WTC11 (cell line): Measurements from ENCODE around the gene DENND5A. TPM values are rescaled to one million over a fixed set of nuclear protein-coding genes. Genes with fewer than 3 reads are reported as not detected.

Source experiments
- ATAC-seq: fragments of 200-7000 bp; cut with Tn5 transposase; 2 replicates; pipeline ENCODE4 v1.10.0; 2021; ENCODE audit warnings: mild to moderate bottlenecking, moderate library complexity
- CTCF ChIA-PET: fragments of 300-600 bp; sonication (Branson Sonifier 250); formaldehyde crosslinking; loops from one replicate; lab custom pipeline; 2021; ENCODE audit warnings: antibody characterized with exemption; lab: Charles Lee
- POLR2A ChIA-PET: fragments of 350-600 bp; sonication (Branson Sonifier 250); formaldehyde crosslinking; loops from one replicate; lab custom pipeline; 2021; ENCODE audit warnings: antibody characterized with exemption; lab: Charles Lee
- DNase-seq: peaks from one replicate; pipeline ENCODE4 v3.0.0; 2021; ENCODE audit warnings: low spot score
- H3K27ac Mint-ChIP-seq: 2 replicates; pipeline ENCODE4 v1.8.0; 2021; ENCODE audit warnings: mixed read lengths
- H3K27me3 Mint-ChIP-seq: 2 replicates; pipeline ENCODE4 v1.8.0; 2021; ENCODE audit warnings: low read depth, mild to moderate bottlenecking, moderate library complexity, mixed read lengths
- H3K36me3 Mint-ChIP-seq: 2 replicates; pipeline ENCODE4 v1.8.0; 2021; ENCODE audit warnings: mixed read lengths
- H3K4me1 Mint-ChIP-seq: 2 replicates; pipeline ENCODE4 v1.8.0; 2022; ENCODE audit warnings: mixed read lengths
- H3K4me3 Mint-ChIP-seq: 2 replicates; pipeline ENCODE4 v1.8.0; 2021; ENCODE audit warnings: mild to moderate bottlenecking, moderate library complexity, mixed read lengths
- H3K9me3 Mint-ChIP-seq: 2 replicates; pipeline ENCODE4 v1.8.0; 2021; ENCODE audit warnings: mixed read lengths
- ETV6 ChIP-seq: sonication (generic); formaldehyde crosslinking; IDR thresholded peaks from 2 replicates; pipeline ENCODE4 v1.8.1; 2022; ENCODE audit warnings: mild to moderate bottlenecking, missing genetic modification reagents
- FOXK1 ChIP-seq: sonication (generic); formaldehyde crosslinking; IDR thresholded peaks from 2 replicates; pipeline ENCODE4 v1.8.0; 2022; ENCODE audit warnings: mild to moderate bottlenecking, moderate library complexity, missing genetic modification reagents
- HMGA2 ChIP-seq: fragments of 250-450 bp; sonication (Bioruptor Pico); IDR thresholded peaks from 2 replicates; pipeline ENCODE4 v1.4.0; 2021; ENCODE audit warnings: mild to moderate bottlenecking, moderate library complexity
- MXD4 ChIP-seq: fragments of 250-450 bp; sonication (Bioruptor Pico); IDR thresholded peaks from 2 replicates; pipeline ENCODE4 v1.8.0; 2021; ENCODE audit warnings: mild to moderate bottlenecking, moderate library complexity, borderline replicate concordance
- NFATC4 ChIP-seq: fragments of 250-450 bp; sonication (Bioruptor Pico); IDR thresholded peaks from 2 replicates; pipeline ENCODE4 v1.9.0; 2021; ENCODE audit warnings: mild to moderate bottlenecking
- RELA ChIP-seq: sonication (generic); formaldehyde crosslinking; IDR thresholded peaks from 2 replicates; pipeline ENCODE4 v1.8.1; 2022; ENCODE audit warnings: missing genetic modification reagents, mild to moderate bottlenecking, borderline replicate concordance
- RORB ChIP-seq: fragments of 250-450 bp; sonication (Bioruptor Pico); IDR thresholded peaks from 2 replicates; pipeline ENCODE4 v1.9.0; 2021; ENCODE audit warnings: mild to moderate bottlenecking
- ZBTB21 ChIP-seq: sonication (generic); formaldehyde crosslinking; IDR thresholded peaks from 2 replicates; pipeline ENCODE4 v1.8.1; 2023; ENCODE audit warnings: mild to moderate bottlenecking, missing genetic modification reagents, borderline replicate concordance
- ZNF219 ChIP-seq: sonication (generic); formaldehyde crosslinking; IDR thresholded peaks from 2 replicates; pipeline ENCODE4 v1.8.0; 2023; ENCODE audit warnings: missing genetic modification reagents, mild to moderate bottlenecking, borderline replicate concordance
- ZNF232 ChIP-seq: sonication (generic); formaldehyde crosslinking; IDR thresholded peaks from 2 replicates; pipeline ENCODE4 v1.8.0; 2022; ENCODE audit warnings: mild to moderate bottlenecking, missing genetic modification reagents
- ZNF416 ChIP-seq: fragments of 250-450 bp; sonication (Bioruptor Pico); IDR thresholded peaks from 2 replicates; pipeline ENCODE4 v1.9.0; 2021; ENCODE audit warnings: mild to moderate bottlenecking, inconsistent platforms
- ZNF423 ChIP-seq: fragments of 250-450 bp; sonication (Bioruptor Pico); IDR thresholded peaks from 2 replicates; pipeline ENCODE4 v2.1.2; 2022; ENCODE audit warnings: mild to moderate bottlenecking, moderate library complexity
- total RNA-seq: library from RNA; stranded (reverse); gene quantifications from 3 replicates; pipeline ENCODE4 v1.2.3, GENCODE V29; 2021
- TF ChIP-seq, protein P1 (sequence below): sonication (generic); formaldehyde crosslinking; IDR thresholded peaks from 2 replicates; pipeline ENCODE4 v1.8.1; 2023; ENCODE audit warnings: mild to moderate bottlenecking, missing genetic modification reagents
- TF ChIP-seq, protein P2 (sequence below): fragments of 250-450 bp; sonication (Bioruptor Pico); conservative IDR thresholded peaks from 2 replicates; pipeline ENCODE4 v1.9.0; 2021; ENCODE audit warnings: mild to moderate bottlenecking
- TF ChIP-seq, protein P3 (sequence below): sonication (generic); formaldehyde crosslinking; IDR thresholded peaks from 2 replicates; pipeline ENCODE4 v1.8.0; 2022; ENCODE audit warnings: mild to moderate bottlenecking, missing genetic modification reagents
- TF ChIP-seq, protein P4 (sequence below): sonication (generic); formaldehyde crosslinking; conservative IDR thresholded peaks from 2 replicates; pipeline ENCODE4 v1.8.1; 2022; ENCODE audit warnings: mild to moderate bottlenecking, missing genetic modification reagents
- TF ChIP-seq, protein P5 (sequence below): fragments of 250-450 bp; sonication (Bioruptor Pico); IDR thresholded peaks from 2 replicates; pipeline ENCODE4 v2.1.2; 2022; ENCODE audit warnings: mild to moderate bottlenecking, moderate library complexity
- TF ChIP-seq, protein P6 (sequence below): sonication (generic); formaldehyde crosslinking; IDR thresholded peaks from 2 replicates; pipeline ENCODE4 v1.8.0; 2023; ENCODE audit warnings: missing genetic modification reagents, mild to moderate bottlenecking, borderline replicate concordance

The DENND5A gene
- total RNA-seq, 1 experiment from 2014 or later: 69.3 TPM

DNA sequence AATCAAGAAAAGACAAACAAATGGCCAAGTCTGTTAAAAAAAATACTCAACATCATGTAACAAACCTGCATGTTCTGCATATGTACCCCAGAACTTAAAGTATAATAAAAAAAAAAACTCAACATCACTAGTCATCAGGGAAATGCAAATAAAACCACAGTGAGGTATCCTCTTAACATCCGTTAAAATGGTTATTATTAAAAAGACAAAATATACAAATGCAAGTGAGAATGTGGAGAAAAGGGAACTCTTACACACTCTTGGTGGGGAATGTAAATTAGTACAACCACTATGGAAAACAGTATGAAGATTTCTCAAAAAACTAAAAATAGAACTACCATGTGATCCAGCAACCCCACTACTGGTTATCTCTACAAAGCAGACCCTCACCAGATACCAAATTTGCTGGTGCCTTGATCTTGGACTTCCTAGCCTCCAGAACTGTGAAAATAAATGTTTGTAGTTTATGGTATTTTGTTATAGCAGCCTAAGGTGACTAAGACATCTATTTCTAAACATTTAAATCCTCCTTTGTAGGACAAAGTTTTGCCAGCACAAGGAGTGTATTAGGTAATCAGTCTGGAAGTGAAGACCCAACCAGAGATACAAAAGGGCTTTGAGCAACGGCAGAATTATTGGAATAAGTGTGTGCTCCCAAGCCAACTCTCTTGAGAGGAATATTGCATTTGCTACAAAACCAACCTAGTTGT, 141.4 kb downstream of the DENND5A start:
- Mint-ChIP-seq H3K27ac (no peak overlapping the region), H3K4me1 (peaks cover 49% of the 10 kb centered on the region), H3K4me3 (no peak overlapping the region), H3K36me3 (peaks cover 8% of the 10 kb centered on the region), H3K9me3 (peaks cover 14% of the 10 kb centered on the region), H3K27me3 (no peaks in the 10 kb centered on the region)
- no peak for ATAC-seq
- DNase-seq: no peak
- TF ChIP-seq RORB (CRISPR knock-in tag): no peak
- TF ChIP-seq, protein P1, sequence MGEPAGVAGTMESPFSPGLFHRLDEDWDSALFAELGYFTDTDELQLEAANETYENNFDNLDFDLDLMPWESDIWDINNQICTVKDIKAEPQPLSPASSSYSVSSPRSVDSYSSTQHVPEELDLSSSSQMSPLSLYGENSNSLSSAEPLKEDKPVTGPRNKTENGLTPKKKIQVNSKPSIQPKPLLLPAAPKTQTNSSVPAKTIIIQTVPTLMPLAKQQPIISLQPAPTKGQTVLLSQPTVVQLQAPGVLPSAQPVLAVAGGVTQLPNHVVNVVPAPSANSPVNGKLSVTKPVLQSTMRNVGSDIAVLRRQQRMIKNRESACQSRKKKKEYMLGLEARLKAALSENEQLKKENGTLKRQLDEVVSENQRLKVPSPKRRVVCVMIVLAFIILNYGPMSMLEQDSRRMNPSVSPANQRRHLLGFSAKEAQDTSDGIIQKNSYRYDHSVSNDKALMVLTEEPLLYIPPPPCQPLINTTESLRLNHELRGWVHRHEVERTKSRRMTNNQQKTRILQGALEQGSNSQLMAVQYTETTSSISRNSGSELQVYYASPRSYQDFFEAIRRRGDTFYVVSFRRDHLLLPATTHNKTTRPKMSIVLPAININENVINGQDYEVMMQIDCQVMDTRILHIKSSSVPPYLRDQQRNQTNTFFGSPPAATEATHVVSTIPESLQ (CRISPR knock-in tag): no peak
- TF ChIP-seq, protein P2, sequence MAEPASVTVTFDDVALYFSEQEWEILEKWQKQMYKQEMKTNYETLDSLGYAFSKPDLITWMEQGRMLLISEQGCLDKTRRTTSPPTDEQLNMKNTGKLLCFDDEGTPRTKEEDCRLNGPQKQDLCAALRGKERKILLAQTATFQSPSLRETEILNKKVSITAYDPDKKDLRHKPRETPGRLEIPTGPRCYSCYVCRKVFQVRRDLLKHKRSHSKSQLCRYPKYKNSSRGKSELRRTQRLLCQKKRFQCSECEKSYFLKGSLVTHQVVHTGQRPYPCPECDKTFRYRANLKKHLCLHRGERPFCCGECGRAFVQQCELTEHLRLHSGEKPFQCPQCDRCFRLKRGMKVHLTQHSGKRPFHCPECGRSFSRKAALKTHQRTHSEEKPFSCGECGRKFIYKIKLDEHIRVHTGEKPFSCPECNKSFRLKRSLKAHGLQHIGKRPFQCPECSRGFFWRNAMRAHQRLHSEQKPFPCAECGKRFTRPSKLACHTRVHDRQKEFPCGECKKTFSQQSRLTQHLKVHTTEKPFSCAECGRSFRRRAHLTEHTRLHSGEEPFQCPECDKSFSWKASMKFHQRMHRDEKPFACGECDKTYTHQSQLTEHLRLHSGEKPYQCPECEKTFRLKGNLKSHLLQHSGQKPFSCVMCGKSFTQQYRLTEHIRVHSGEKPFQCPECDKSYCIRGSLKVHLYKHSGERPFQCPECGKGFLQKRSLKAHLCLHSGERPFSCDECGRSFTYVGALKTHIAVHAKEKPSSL (CRISPR knock-in tag): no peak
- TF ChIP-seq RELA: no peak
- TF ChIP-seq, protein P3, sequence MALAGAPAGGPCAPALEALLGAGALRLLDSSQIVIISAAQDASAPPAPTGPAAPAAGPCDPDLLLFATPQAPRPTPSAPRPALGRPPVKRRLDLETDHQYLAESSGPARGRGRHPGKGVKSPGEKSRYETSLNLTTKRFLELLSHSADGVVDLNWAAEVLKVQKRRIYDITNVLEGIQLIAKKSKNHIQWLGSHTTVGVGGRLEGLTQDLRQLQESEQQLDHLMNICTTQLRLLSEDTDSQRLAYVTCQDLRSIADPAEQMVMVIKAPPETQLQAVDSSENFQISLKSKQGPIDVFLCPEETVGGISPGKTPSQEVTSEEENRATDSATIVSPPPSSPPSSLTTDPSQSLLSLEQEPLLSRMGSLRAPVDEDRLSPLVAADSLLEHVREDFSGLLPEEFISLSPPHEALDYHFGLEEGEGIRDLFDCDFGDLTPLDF: no peak
- TF ChIP-seq ETV6: no peak
- TF ChIP-seq, protein P4, sequence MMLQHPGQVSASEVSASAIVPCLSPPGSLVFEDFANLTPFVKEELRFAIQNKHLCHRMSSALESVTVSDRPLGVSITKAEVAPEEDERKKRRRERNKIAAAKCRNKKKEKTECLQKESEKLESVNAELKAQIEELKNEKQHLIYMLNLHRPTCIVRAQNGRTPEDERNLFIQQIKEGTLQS (CRISPR knock-in tag): no peak
- no peak for TF ChIP-seq ZBTB21
- no peak for TF ChIP-seq ZNF416 (CRISPR knock-in tag)
- POLR2A ChIA-PET: no interaction called here
- CTCF ChIA-PET: interaction anchor here (1.5 to 3.4 kb wide), 2 partner anchors 14 to 28 kb away, joined by 4 to 20 read pairs; no protein-coding TSS in a partner anchor

DNA sequence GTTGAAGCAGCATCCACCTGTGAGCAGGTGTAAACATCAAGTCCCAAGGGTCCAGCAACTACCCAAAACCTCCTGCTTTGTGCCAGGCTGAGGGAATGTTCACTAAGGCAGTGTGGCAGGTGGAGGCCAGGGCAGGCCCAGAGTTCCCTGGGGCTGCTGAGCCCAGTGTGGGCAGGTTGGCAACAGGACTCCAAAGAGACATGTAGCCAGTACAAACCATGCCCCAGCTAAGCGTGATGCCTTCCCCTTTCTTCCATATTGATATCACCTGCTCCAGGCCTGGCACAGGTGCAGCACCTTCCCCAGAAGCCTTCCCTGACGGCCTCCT, 143.7 kb downstream of the DENND5A start:
- H3K27me3 Mint-ChIP-seq: no peaks in the 10 kb centered on the region
- POLR2A ChIA-PET: interaction anchor here (0.8 kb wide), 1 partner anchor 162 kb away, joined by 5 read pairs; no protein-coding TSS in a partner anchor
- peaks cover 4% of the 10 kb centered on the region; the same call in 1 of the 2 replicates for H3K9me3 Mint-ChIP-seq
- DNase-seq (no peak), ATAC-seq (peak; percentile 60)
- no peaks in the 10 kb centered on the region for H3K36me3 Mint-ChIP-seq
- TF ChIP-seq ETV6 (no peak), FOXK1 (CRISPR knock-in tag) (0 out of 2 replicates have a peak, but pooled peaks have one; percentile 35)
- CTCF ChIA-PET: interaction anchor here (1.3 to 3.4 kb wide), 2 partner anchors 16 to 106 kb away, joined by 4 to 20 read pairs; no protein-coding TSS in a partner anchor
- peak overlapping the region; percentile 88 for H3K27ac Mint-ChIP-seq
- H3K4me1 Mint-ChIP-seq: peaks cover 36% of the 10 kb centered on the region
- H3K4me3 Mint-ChIP-seq: no peak overlapping the region

DNA sequence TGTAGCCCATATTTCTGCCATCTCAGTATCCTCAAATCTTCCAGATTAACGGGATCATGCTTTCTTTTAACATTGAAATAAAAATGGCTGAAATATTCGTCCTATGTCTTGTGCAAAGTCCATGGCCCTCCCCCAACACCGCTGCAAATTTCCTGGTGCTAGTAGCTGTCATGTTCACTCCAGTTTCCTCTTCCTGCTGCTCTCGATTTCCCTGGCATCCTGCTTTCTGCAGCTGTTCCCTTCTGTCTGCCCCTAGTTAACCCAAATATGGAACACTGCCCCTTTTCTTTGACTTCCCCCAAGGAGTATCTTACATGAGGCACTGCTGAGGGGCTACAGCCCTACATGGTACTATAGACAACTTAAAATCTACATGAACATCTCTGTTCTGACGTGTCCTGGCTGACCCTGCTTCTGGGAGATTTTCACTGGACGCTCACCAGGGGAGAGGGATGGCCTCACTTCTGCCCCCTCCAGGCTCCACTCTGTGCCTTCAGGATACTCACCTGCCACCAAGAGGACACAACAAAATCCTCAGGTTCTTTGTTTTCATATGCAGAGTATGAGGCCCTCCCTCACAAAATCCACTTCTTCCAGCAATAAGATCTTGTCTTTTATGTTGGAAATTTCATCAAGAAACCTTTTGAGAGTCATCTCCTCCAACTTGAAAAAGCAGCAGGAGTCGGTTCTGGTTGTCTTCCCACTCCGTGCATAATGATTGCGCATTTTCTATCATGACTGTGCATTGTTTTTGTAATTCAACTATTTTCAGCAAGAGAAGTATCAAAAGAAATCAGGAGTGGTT, 144.3 kb downstream of the DENND5A start:
- ChIA-PET POLR2A (interaction anchor here (0.8 kb wide), 1 partner anchor 161 kb away, joined by 5 read pairs; no protein-coding TSS in a partner anchor), CTCF (interaction anchor here (0.6 to 3.4 kb wide), 8 partner anchors 9 to 161 kb away, joined by 3 to 20 read pairs (median 3); partner anchors contain the start of gene TMEM9B)
- H3K4me1 Mint-ChIP-seq: peaks cover 34% of the 10 kb centered on the region
- no peaks in the 10 kb centered on the region for H3K36me3 Mint-ChIP-seq
- H3K27ac Mint-ChIP-seq: peak overlapping the region; percentile 88
- H3K9me3 Mint-ChIP-seq: peaks cover 4% of the 10 kb centered on the region; the same call in 1 of the 2 replicates
- peak; percentile 72 for DNase-seq
- H3K4me3 Mint-ChIP-seq: peak overlapping the region; percentile 41
- ATAC-seq: peak; percentile 97
- H3K27me3 Mint-ChIP-seq: no peaks in the 10 kb centered on the region
- TF ChIP-seq, protein P5, sequence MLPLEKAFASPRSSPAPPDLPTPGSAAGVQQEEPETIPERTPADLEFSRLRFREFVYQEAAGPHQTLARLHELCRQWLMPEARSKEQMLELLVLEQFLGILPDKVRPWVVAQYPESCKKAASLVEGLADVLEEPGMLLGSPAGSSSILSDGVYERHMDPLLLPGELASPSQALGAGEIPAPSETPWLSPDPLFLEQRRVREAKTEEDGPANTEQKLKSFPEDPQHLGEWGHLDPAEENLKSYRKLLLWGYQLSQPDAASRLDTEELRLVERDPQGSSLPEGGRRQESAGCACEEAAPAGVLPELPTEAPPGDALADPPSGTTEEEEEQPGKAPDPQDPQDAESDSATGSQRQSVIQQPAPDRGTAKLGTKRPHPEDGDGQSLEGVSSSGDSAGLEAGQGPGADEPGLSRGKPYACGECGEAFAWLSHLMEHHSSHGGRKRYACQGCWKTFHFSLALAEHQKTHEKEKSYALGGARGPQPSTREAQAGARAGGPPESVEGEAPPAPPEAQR (CRISPR knock-in tag): no peak
- no peak for TF ChIP-seq ZNF423 (CRISPR knock-in tag)
- no peak for TF ChIP-seq ZNF232
- TF ChIP-seq ZNF219 (CRISPR knock-in tag): no peak
- no peak for TF ChIP-seq ZNF416 (CRISPR knock-in tag)
- TF ChIP-seq, protein P6, sequence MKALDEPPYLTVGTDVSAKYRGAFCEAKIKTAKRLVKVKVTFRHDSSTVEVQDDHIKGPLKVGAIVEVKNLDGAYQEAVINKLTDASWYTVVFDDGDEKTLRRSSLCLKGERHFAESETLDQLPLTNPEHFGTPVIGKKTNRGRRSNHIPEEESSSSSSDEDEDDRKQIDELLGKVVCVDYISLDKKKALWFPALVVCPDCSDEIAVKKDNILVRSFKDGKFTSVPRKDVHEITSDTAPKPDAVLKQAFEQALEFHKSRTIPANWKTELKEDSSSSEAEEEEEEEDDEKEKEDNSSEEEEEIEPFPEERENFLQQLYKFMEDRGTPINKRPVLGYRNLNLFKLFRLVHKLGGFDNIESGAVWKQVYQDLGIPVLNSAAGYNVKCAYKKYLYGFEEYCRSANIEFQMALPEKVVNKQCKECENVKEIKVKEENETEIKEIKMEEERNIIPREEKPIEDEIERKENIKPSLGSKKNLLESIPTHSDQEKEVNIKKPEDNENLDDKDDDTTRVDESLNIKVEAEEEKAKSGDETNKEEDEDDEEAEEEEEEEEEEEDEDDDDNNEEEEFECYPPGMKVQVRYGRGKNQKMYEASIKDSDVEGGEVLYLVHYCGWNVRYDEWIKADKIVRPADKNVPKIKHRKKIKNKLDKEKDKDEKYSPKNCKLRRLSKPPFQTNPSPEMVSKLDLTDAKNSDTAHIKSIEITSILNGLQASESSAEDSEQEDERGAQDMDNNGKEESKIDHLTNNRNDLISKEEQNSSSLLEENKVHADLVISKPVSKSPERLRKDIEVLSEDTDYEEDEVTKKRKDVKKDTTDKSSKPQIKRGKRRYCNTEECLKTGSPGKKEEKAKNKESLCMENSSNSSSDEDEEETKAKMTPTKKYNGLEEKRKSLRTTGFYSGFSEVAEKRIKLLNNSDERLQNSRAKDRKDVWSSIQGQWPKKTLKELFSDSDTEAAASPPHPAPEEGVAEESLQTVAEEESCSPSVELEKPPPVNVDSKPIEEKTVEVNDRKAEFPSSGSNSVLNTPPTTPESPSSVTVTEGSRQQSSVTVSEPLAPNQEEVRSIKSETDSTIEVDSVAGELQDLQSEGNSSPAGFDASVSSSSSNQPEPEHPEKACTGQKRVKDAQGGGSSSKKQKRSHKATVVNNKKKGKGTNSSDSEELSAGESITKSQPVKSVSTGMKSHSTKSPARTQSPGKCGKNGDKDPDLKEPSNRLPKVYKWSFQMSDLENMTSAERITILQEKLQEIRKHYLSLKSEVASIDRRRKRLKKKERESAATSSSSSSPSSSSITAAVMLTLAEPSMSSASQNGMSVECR: no peak
- TF ChIP-seq HMGA2 (CRISPR knock-in tag): no peak
- no peak for TF ChIP-seq NFATC4
- no peak for TF ChIP-seq MXD4 (CRISPR knock-in tag)
